Heart left ventricle (tissue), 16 donors: ENCODE measurements around the gene CNTN5. TPM values are rescaled to one million over a fixed set of nuclear protein-coding genes. Genes with fewer than 3 reads are reported as not detected.

Experiments used
- ATAC-seq, 4 donors: fragments of 200-7000 bp; cut with Tn5 transposase; one replicate each; pipeline ENCODE4 v1.9.1; 2020 to 2022; ENCODE audit warnings: moderate library complexity in 4 of 4, mild to moderate bottlenecking in 3 of 4, moderate number of reproducible peaks in 1 of 4
- DNase-seq, 5 donors: peaks; one replicate each; pipeline ENCODE4 v3.0.0-alpha.2; 2020
- H3K27ac ChIP-seq, 12 donors: fragments of 200-600 bp; sonication (generic) in 4 of 12; one replicate each; pipeline versions ENCODE4 v1.5.0 to v1.8.0; 2016 to 2022; ENCODE audit warnings: mild to moderate bottlenecking in 2 of 12
- H3K27me3 ChIP-seq, 9 donors: fragments of 200-600 bp; sonication (generic) in 2 of 9; one replicate each; pipeline versions ENCODE4 v1.5.1 to v1.8.0; 2016 to 2022; ENCODE audit warnings: mild to moderate bottlenecking in 3 of 9
- H3K36me3 ChIP-seq, 9 donors: fragments of 200-600 bp; sonication (generic) in 2 of 9; one replicate each; pipeline versions ENCODE4 v1.5.0 to v1.8.0; 2018 to 2022; ENCODE audit warnings: mild to moderate bottlenecking in 2 of 9
- H3K4me1 ChIP-seq, 12 donors: fragments of 200-600 bp; sonication (generic) in 4 of 12; one replicate each; pipeline versions ENCODE4 v1.5.0 to v1.8.0; 2016 to 2022; ENCODE audit warnings: mild to moderate bottlenecking in 3 of 12
- H3K4me3 ChIP-seq, 12 donors: fragments of 200-600 bp; sonication (generic) in 4 of 12; one replicate each; pipeline versions ENCODE4 v1.5.0 to v1.8.0; 2017 to 2022; ENCODE audit warnings: mild to moderate bottlenecking in 9 of 12, moderate library complexity in 4 of 12
- H3K9me3 ChIP-seq, 12 donors: fragments of 200-600 bp; sonication (generic) in 4 of 12; one replicate each; pipeline versions ENCODE4 v1.5.0 to v1.8.0; 2016 to 2022; ENCODE audit warnings: mild to moderate bottlenecking in 1 of 12
- POLR2A ChIP-seq, 2 donors: fragments of 450-650 bp; IDR thresholded peaks; one replicate each; pipeline ENCODE4 v1.6.1; 2017; ENCODE audit warnings: antibody characterized with exemption in 2 of 2, mild to moderate bottlenecking in 2 of 2, moderate library complexity in 2 of 2
- WGBS, 4 donors: extraction: QIAGEN DNeasy Blood & Tissue Kit in 2 of 4; methylation state at CpG; one replicate each; pipeline versions ENCODE4 v1.1.5 to v1.1.7; 2013 to 2018; 5-methylcytosine and 5-hydroxymethylcytosine counted together
- intact Hi-C, 10 donors: fragments of 100-400 bp; cut with DNase I; formaldehyde crosslinking; loops; one replicate each; pipeline versions ENCODE4 v1.11.1 to v1.14.2; 2022
- polyA plus RNA-seq, 2 donors: library from polyadenylated mRNA; stranded (reverse); fragments of 200-250 nt; gene quantifications; one replicate each; pipeline ENCODE4 v1.2.3, GENCODE V29; 2013
- total RNA-seq, 9 donors: library from RNA; depleted of rRNA in 2 of 9; stranded (reverse); fragments of >200 nt in 2 of 9; fragmentation: NEBNext Ultra II Directional in 3 of 9; extraction: Animal tissue kit (Norgen Biotek cat#: 25700) in 3 of 9; gene quantifications; one replicate each; pipeline versions ENCODE4 v1.1.0 to v1.2.4, GENCODE V29; 2016 to 2023
- TF ChIP-seq, protein P1 (sequence below), 12 donors: fragments of 200-600 bp; sonication (generic) in 4 of 12; IDR thresholded peaks; one replicate each; pipeline versions ENCODE4 v1.5.0 to v1.8.0; 2018 to 2022; ENCODE audit warnings: antibody characterized with exemption in 12 of 12, mild to moderate bottlenecking in 5 of 12
- donor health status: ischemic (EF 13 %, LVEDD 7.1; RV severe dilation, severe dysfunction).
- donor health status: healthy with polysubstance abuse.
- donor health status: DM: no; HTN: yes; CAD: no.
- donor health status: DM: no; HTN: no; CAD: no.
- donor health status: ischemic (EF 25% LVEDD 6.9; RV normal size, moderate dysfunction).
- donor health status: ischemic (EF 25% LVEDD 5.7; RV mildly dilated, moderate dysfunction).
- donor health status: healthy.
- donor health status: DM: yes; HTN: yes; CAD: no.
- donor health status: ischemic (EF 35%, LVEDD 5.7; RV mildly dilated, moderate dysfunction).
- donor health status: nonischemic (EF 11% LVEDD 7.7; RV severe dilation, severe dysfunction).
- donor health status: DM: yes; HTN: yes; CAD: no.
- donor health status: PGD.
- donor health status: ischemic (EF 29% LVEDD 5.4; RV normal size, mild dysfunction).
- donor health status: nonischemic (EF 23%, LVEDD 6.1; RV moderate dilation, normal function).

The CNTN5 gene
- total and polyA plus RNA-seq, 11 donors: 0.11 to 0.16 TPM; not detected in 9

DNA sequence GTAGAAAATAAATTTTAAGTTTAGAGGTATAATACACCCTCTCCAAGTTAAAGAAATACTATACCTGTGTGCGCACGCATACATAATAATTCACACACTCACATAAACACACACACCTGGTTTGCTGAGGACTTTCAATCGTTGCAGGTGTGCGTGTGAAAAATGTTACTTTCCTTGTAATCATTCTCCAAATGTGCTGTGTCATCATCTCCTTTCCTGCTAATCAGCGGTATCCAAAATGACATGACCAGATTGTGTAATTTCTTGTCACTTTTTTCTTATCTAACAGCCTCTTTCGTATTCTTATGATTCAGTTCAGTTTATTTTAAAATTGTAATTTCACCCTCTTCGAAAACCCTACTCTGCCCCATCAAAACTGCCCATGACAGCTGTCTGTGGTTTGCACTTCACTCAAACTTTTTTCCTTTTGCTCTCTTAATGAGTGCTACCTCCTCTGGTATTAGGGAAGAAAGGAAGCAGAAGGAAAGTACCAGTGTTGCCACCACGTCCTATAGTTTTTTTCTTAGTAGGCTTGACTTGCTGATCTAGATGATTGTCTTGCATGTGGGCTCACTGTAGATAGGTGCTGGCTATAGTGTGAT, 651.2 kb downstream of the CNTN5 start:
- no peak overlapping the region for H3K4me3 ChIP-seq
- 80 to 82% (median 82%) methylated on average over 8 of the region's 8 CpGs for WGBS, 4 donors
- intact Hi-C loops: no loop called here

DNA sequence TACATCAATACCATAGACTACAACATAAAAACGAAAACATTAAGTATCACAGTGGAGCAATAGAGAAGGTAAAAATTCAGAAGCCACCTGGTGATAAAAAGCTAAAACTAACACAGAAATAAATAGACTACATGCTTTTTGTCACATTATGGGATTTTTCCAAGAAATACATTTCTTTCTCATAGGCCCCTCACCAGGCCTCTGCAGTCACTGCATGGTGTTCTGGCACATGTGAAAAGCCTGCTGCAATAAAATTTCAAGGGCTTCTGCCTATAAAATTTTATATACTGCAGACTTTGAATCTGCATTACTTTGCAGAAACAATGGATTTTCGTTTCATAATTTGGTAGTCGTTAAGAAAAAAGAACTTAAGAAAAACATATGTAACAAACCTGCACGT, 655.5 kb downstream of the CNTN5 start:
- H3K4me3 ChIP-seq: no peak overlapping the region
- no peak for ATAC-seq
- intact Hi-C loops: no loop called here
- no peaks in the 10 kb centered on the region for H3K4me1 ChIP-seq
- TF ChIP-seq, protein P1, sequence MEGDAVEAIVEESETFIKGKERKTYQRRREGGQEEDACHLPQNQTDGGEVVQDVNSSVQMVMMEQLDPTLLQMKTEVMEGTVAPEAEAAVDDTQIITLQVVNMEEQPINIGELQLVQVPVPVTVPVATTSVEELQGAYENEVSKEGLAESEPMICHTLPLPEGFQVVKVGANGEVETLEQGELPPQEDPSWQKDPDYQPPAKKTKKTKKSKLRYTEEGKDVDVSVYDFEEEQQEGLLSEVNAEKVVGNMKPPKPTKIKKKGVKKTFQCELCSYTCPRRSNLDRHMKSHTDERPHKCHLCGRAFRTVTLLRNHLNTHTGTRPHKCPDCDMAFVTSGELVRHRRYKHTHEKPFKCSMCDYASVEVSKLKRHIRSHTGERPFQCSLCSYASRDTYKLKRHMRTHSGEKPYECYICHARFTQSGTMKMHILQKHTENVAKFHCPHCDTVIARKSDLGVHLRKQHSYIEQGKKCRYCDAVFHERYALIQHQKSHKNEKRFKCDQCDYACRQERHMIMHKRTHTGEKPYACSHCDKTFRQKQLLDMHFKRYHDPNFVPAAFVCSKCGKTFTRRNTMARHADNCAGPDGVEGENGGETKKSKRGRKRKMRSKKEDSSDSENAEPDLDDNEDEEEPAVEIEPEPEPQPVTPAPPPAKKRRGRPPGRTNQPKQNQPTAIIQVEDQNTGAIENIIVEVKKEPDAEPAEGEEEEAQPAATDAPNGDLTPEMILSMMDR (IDR thresholded peaks at IDR 0.05): no peak
- no peak for TF ChIP-seq POLR2A (IDR thresholded peaks at IDR 0.05)
- no peak overlapping the region for H3K27ac ChIP-seq
- no peaks in the 10 kb centered on the region for H3K36me3 ChIP-seq
- no peaks in the 10 kb centered on the region for H3K27me3 ChIP-seq
- no peaks in the 10 kb centered on the region for H3K9me3 ChIP-seq
- DNase-seq: no peak
- 58 to 77% (median 69%) methylated on average over 4 of the region's 4 CpGs for WGBS, 4 donors

More for the DNA sequence above, 651.2 kb downstream of the CNTN5 start:
- no peak for DNase-seq
- no peak for TF ChIP-seq POLR2A (IDR thresholded peaks at IDR 0.05)
- TF ChIP-seq, protein P1 (IDR thresholded peaks at IDR 0.05): no peak
- Histone ChIP-seq H3K27me3 (no peaks in the 10 kb centered on the region), H3K9me3 (no peaks in the 10 kb centered on the region), H3K36me3 (no peaks in the 10 kb centered on the region), H3K4me1 (no peaks in the 10 kb centered on the region), H3K27ac (no peak overlapping the region)
- no peak for ATAC-seq

GRCh38 chr11:99682171-99682570, 661.4 kb downstream of the CNTN5 start:
- no peak overlapping the region for H3K4me3 ChIP-seq
- H3K4me1 ChIP-seq: no peaks in the 10 kb centered on the region
- no peaks in the 10 kb centered on the region for H3K36me3 ChIP-seq
- DNase-seq (no peak), ATAC-seq (no peak)
- H3K27ac ChIP-seq: no peak overlapping the region
- H3K27me3 ChIP-seq: no peaks in the 10 kb centered on the region
- intact Hi-C loops: no loop called here
- 73 to 83% (median 79%) methylated on average over 1 of the region's 1 CpG for WGBS, 4 donors
- H3K9me3 ChIP-seq: no peaks in the 10 kb centered on the region
- TF ChIP-seq POLR2A (IDR thresholded peaks at IDR 0.05): no peak
- TF ChIP-seq, protein P1 (IDR thresholded peaks at IDR 0.05): no peak

DNA sequence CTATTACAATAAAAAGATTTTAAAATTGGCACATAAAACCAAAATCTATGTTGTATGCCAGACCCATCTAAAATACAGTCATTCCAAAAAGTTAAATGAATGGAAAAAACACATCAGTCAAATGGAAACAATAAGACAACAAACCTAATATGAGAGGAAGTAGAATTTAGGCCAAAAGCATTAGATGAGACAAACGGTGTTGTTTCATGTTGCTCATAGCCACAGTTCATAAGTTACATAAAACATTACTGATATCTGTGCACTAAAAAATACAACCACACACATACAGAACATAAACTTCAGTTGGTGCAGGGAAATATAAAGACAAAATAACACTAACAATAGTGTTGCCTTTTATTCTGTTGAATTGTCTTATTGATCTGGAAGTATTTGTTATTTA, 661.9 kb downstream of the CNTN5 start:
- Histone ChIP-seq H3K4me3 (no peak overlapping the region), H3K27me3 (no peaks in the 10 kb centered on the region), H3K9me3 (no peaks in the 10 kb centered on the region), H3K36me3 (no peaks in the 10 kb centered on the region), H3K27ac (no peak overlapping the region), H3K4me1 (no peaks in the 10 kb centered on the region)
- WGBS, 4 donors: 49 to 70% (median 58%) methylated on average over 1 of the region's 1 CpG
- no peak for DNase-seq
- no peak for TF ChIP-seq POLR2A (IDR thresholded peaks at IDR 0.05)
- TF ChIP-seq, protein P1 (IDR thresholded peaks at IDR 0.05): no peak
- intact Hi-C loops: no loop called here
- no peak for ATAC-seq
